Renal pelvis (tissue), 4 donors: ENCODE results near the gene FAM200A. TPM values are rescaled to one million over a fixed set of nuclear protein-coding genes. Genes with fewer than 3 reads are reported as not detected.
"Not testable (repeated sequence)": the region's sequence is repeated elsewhere in the genome, so short reads cannot be mapped to it uniquely, and the experiment has no call there.

ENCODE experiments used
- DNase-seq: peaks from one replicate; pipeline ENCODE4 v3.0.0-alpha.2; 2013
- polyA plus RNA-seq, 3 donors: library from polyadenylated mRNA; unstranded; fragments of 120-200 nt; gene quantifications; one replicate each; pipeline ENCODE4 v1.2.1, GENCODE V29; 2013; ENCODE audit not compliant: insufficient read length in 3 of 3

Gene FAM200A
- polyA plus RNA-seq, 3 donors, result 12.5 to 15.6 (median 14.5) TPM

DNA sequence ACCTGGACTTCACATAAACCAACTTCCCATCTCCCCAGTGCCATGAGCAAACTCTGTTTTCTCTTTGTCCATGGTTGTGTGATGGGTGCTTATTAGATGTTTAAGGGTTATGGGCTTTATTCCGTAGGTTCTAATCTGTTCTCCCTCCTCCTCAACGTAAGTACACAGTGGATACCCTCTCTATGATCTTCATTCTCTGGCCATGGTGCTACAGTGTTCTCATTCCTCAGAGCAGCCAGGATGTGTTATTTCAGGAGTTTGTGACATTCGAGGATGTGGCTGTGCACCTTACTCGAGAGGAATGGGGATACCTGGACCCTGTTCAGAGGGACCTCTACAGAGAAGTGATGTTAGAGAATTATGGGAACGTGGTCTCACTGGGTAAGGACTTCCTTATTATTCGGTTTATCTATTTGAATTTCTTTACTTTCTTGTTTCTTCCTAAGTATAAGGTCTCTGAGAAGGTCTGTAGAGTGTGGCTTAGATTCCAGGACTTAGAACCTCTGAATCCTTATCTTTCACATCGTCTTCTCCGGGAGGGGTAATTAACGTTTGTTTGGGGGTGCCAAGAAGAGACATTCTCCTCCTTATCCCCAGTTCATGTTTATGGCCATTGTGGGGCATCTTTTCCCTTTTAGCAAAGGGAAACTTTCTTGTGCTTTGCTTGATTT, 10.3 kb upstream of the FAM200A start:
- no peak for DNase-seq

DNA sequence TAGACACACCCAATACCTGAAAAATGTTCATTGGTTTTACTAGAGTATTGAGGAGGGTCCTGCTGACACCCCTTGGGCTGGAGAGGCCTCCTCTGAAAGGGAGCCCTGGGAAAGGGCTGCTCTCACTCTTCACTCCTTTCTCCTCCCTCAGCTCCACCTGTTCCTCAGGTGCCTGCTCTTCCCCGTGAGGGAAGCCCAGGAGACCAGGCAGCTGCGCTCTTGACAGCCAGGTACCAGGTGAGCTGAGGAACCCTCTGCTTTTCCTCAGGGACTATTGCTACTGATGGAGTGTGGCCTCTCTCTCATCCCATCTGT, 9.8 kb upstream of the FAM200A start:
- DNase-seq, result no peak

- DNase-seq, result no peak
Measured at GRCh38 chr7:99560834-99561736, 9.2 kb upstream of the FAM200A start.

DNA sequence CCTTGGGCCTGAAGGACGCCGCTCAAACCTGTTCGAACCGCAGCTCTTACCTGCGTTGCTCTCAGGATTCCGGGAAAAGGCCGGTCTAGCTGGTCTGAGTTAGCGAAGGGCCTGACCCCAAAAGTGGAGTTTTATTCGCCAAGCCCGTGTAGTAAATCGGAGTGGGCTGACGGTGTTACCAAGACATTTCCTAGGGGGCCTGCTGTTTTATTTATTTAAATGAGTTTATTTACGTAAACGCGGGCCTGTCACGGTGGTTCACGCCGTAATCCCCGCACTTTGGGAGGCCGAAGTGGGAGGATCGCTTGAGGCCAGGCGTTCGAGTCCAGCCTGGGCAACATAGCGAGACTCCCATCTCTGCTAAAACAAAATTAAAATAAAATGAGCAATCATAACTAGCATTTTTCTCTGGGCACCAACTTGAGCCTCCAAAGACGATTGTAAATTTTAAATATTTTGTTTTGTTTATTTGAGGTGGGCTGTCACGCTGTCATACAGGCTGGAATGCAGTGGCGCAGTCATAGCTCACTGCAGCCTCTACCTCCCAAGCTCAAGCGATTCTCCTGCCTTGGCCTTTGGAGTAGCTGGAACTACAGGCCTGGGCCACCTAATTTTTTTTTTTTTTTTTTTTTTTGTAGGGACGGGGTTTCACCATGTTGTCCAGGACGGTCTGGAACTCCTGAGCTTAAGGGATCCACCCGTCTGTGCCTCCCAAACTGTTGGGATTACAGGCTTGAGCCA, 7.4 kb upstream of the FAM200A start:
- DNase-seq, result no peak

- peak; percentile 95 for DNase-seq
Measured at GRCh38 chr7:99558306-99559174, 6.6 kb upstream of the FAM200A start, which contains the start of gene ZNF655. Gene ZNF655, plus strand, starts transcription at chr7:99558642. Its CDS starts 1,918 bp downstream, at chr7:99560560.

- no peak for DNase-seq
Measured at GRCh38 chr7:99557940-99558305, 6.0 kb upstream of the FAM200A start.

DNA sequence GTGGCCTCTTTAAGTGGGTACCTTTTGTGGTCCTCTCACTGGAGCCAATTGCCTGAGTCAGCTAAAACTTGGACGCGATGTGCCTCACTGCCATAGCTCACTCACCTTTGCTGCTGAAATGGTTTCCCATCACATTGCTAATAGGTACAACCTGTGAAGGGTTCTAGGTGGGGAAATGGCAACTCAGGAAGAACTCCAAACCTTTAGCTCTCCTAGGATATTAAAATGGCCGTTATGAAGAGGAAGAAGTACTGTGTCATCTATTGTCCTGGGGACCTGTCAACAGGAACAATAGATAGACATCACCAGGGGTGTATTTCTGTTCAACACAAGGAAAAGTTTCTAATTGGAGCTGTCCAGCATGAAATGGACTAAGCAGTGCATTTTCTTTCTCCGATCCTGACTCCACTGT, 5.3 kb upstream of the FAM200A start:
- DNase-seq, result no peak

DNA sequence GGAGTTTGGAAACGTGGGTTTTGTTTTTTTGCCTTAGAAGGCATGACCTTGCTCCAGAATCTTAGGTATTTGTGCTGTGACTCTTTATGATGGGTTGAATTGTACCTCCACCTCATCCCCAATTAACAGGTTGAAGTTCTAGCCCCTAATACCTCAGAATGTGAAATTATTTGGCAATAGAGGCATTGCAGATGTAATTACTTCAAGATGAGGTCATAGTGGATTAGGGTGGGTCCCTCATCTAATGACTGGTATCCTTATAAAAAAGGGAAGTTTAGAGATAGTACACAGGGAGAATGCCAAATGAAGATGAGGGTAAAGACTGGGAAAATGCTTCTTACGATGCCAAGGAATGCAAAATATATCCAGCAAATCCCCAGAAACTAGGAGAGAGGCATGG, 3.0 kb upstream of the FAM200A start:
- DNase-seq, result no peak

GRCh38 chr7:99553039-99553438, 1.1 kb upstream of the FAM200A start:
- DNase-seq, result no peak

GRCh38 chr7:99551334-99551733, 580 bp downstream of the FAM200A start:
- DNase-seq, result no peak

DNA sequence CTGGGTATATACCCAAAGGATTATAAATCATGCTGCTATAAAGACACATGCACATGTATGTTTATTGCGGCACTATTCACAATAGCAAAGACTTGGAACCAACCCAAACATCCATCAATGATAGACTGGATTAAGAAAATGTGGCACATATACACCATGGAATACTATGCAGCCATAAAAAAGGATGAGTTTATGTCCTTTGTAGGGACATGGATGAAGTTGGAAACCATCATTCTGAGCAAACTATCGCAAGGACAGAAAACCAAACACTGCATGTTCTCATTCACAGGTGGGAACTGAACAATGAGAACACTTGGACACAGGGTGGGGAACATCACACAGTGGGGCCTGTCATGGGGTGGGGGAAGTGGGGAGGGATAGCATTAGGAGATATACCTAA, 2.4 kb downstream of the FAM200A start:
- not testable (repeated sequence) for DNase-seq

- not testable (repeated sequence) for DNase-seq
Measured at GRCh38 chr7:99545308-99545707, 6.6 kb downstream of the FAM200A start.

GRCh38 chr7:99543916-99544315, 8.0 kb downstream of the FAM200A start:
- DNase-seq, result no peak

DNA sequence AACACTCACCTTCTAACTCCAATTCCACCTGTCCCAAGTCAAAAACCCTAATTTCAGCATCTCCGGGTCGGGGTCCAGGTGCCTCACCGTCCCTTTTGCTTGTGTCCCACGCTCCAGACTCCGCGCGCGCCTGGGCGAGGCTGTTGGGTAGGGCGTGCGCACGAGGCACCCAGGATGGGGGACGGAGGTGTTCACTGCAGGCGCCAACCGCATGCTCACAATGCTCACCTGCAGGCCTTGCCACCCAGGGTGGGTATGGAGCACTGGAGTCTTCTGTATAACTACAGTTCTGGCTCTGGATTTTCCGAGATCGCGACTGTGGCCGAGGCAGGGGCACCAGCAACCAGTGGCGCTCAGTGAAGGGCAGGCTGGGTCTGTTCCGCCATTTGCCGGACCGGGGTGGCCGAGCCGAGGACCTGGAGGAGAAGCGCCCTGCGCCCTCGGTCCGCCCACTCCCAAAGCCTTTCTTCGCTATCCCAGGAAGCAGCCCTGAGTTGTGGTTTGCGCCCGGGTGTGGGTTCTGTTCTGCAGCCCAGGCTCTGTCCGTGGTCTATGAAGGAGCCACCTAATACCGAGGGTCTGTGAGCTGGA, 8.7 kb downstream of the FAM200A start:
- no peak for DNase-seq

- no peak for DNase-seq
Measured at GRCh38 chr7:99541212-99541611, 10.7 kb downstream of the FAM200A start.

DNA sequence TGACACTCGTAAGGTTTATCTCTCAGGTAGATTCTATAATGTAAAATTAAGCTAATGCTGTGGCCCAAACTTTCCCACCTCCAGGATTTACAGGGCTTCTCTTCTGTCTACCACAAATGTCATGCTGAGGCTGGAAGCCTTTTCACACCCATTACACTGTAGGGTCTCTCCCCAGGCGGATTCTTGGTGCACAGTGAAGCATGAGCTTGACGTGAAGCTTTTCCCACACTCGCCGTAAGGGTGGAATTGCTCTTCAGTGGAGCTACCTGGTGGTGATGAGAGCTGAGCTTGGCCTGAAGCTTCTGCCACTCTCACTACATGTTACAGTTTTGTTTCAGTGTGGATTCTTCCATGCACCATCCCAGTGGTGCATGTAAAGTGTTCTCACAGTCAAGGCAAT, 11.4 kb downstream of the FAM200A start:
- DNase-seq, result no peak

DNA sequence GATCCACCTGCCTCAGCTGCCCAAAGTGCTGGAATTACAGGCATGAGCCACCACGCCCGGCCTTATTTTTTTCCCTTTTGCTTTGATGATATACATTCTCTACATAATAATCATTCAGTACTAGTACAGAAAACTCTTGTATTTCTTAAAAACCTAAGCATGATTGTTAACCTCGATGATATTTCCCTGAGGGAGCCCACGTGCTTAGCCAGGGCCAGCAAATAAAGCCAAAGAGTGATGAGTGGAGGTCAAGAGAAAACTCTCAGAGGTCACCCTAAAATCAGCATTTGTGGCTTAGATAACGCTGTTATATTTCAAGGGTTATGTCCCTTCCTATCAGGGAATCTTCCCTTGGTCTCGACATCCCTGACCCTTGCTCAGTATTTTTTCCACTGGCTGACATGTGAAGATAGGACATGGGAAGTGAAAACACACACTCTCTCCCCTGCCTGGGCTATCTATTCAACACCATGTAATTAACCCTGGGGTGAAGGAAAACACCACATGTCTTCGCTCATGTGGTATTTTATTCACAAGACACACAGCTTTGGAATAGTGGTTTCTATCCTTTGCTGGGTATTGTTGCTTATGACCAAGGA, 12.6 kb downstream of the FAM200A start:
- no peak for DNase-seq

GRCh38 chr7:99535667-99536066, 16.2 kb downstream of the FAM200A start:
- DNase-seq, result no peak

- DNase-seq, result no peak
Measured at GRCh38 chr7:99531354-99531765, 20.6 kb downstream of the FAM200A start.

DNA sequence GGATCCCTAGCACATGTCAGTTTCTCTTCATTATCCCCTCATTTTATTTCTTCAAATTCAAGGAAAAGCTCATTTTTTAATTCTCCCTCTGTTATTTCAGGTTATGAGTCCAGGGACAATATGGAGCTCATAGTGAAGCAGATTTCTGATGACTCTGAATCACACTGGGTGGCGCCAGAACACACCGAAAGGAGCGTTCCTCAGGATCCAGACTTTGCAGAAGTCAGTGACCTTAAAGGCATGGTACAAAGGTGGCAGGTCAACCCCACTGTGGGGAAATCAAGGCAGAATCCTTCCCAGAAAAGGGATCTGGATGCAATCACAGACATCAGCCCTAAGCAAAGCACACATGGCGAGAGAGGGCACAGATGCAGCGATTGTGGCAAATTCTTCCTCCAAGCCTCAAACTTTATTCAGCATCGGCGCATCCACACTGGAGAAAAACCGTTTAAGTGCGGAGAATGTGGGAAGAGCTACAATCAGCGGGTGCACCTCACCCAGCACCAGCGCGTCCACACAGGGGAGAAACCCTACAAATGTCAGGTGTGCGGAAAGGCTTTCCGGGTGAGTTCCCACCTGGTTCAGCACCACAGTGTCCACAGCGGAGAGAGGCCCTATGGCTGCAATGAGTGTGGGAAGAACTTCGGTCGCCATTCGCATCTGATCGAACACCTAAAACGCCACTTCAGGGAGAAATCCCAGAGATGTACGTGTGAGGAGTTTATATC, 26.0 kb downstream of the FAM200A start:
- DNase-seq, result no peak
